Adrenal gland (tissue), 12 donors: Measurements from ENCODE around the gene SNTB2. TPM values are rescaled to one million over a fixed set of nuclear protein-coding genes. Genes with fewer than 3 reads are reported as not detected.

Experiments used
- DNase-seq, 7 donors: peaks; one replicate each; pipeline ENCODE4 v3.0.0-alpha.2; 2019 to 2020
- H3K27ac ChIP-seq, 5 donors: fragments of 200-600 bp; sonication (generic) in 4 of 5; 1 replicate in 3 of 5; 2 replicates in 2 of 5; pipeline versions ENCODE4 v1.5.1 to v1.8.0; 2016 to 2020; ENCODE audit warnings: mild to moderate bottlenecking in 1 of 5
- H3K27me3 ChIP-seq: fragments of 200-600 bp; 2 replicates; pipeline ENCODE4 v1.8.0; 2021
- H3K36me3 ChIP-seq, 2 donors: fragments of 200-600 bp; replicated peaks in 1 of 2; 1 replicate in 1 of 2; 2 replicates in 1 of 2; pipeline versions ENCODE4 v1.5.1 to v1.8.0; 2018 to 2022
- H3K4me1 ChIP-seq, 2 donors: fragments of 200-600 bp; replicated peaks in 1 of 2; 1 replicate in 1 of 2; 2 replicates in 1 of 2; pipeline versions ENCODE4 v1.5.1 to v1.8.0; 2018 to 2021
- H3K4me3 ChIP-seq, 4 donors: fragments of 200-600 bp; sonication (generic) in 3 of 4; one replicate each; pipeline ENCODE4 v1.5.1; 2016 to 2018
- H3K9me3 ChIP-seq, 3 donors: fragments of 200-600 bp; sonication (generic) in 1 of 3; replicated peaks in 1 of 3; 1 replicate in 2 of 3; 2 replicates in 1 of 3; pipeline versions ENCODE4 v1.5.1 to v1.8.0; 2016 to 2021
- POLR2A ChIP-seq, 2 donors: fragments of 450-650 bp; IDR thresholded peaks; one replicate each; pipeline ENCODE4 v1.6.1; 2017; ENCODE audit warnings: antibody characterized with exemption in 2 of 2, mild to moderate bottlenecking in 2 of 2, moderate library complexity in 1 of 2
- WGBS, 4 donors: extraction: QIAGEN DNeasy Blood & Tissue Kit in 2 of 4; methylation state at CpG; one replicate each; pipeline versions ENCODE4 v1.1.5 to v1.1.7; 2013 to 2017; 5-methylcytosine and 5-hydroxymethylcytosine counted together
- intact Hi-C, 2 donors: fragments of 100-400 bp; cut with DNase I; formaldehyde crosslinking; loops; one replicate each; pipeline versions ENCODE4 v1.14.1 to v1.15.0; 2022 to 2023
- polyA plus RNA-seq, 3 donors: library from polyadenylated mRNA; stranded (reverse); fragments of 200-250 nt in 2 of 3; fragments of 350-450 nt in 1 of 3; fragmentation: Illumina TruSeq in 1 of 3; extraction: RNeasy Lipid Tissue Mini Kit (QIAGEN cat#74804) in 1 of 3; gene quantifications; one replicate each; pipeline ENCODE4 v1.2.3, GENCODE V29; 2013 to 2014
- total RNA-seq, 9 donors: library from RNA; depleted of rRNA in 4 of 9; stranded (reverse); fragments of >200 nt in 4 of 9; fragments of 120-200 nt in 1 of 9; fragmentation: NEBNext Ultra II Directional in 1 of 9; extraction: Animal tissue kit (Norgen Biotek cat#: 25700) in 1 of 9; gene quantifications; one replicate each; pipeline versions ENCODE4 v1.1.0 to v1.2.4, GENCODE V29; 2013 to 2023
- TF ChIP-seq, protein P1 (sequence below), 6 experiments: fragments of 450-650 bp in 4 of 6; fragments of 200-600 bp in 2 of 6; sonication (generic) in 1 of 6; IDR thresholded peaks; 1 replicate in 5 of 6; 2 replicates in 1 of 6; pipeline versions ENCODE4 v1.5.1 to v1.8.0; 2016 to 2021; ENCODE audit warnings: antibody characterized with exemption in 6 of 6, mild to moderate bottlenecking in 2 of 6, moderate library complexity in 1 of 6
- donor health status: healthy with polysubstance abuse.
- donor health status: Bipolar disorder and iron deficiency.
- donor health status: DM: yes; HTN: yes; CAD: no.
- donor health status: DM: no; HTN: no; CAD: no.
- donor health status: DM: no; HTN: no; CAD: no.
- donor health status: DM: yes; HTN: yes; CAD: no.

SNTB2 gene
- total and polyA plus RNA-seq, 12 donors = 3.6 to 52.7 (median 32.9) TPM

DNA sequence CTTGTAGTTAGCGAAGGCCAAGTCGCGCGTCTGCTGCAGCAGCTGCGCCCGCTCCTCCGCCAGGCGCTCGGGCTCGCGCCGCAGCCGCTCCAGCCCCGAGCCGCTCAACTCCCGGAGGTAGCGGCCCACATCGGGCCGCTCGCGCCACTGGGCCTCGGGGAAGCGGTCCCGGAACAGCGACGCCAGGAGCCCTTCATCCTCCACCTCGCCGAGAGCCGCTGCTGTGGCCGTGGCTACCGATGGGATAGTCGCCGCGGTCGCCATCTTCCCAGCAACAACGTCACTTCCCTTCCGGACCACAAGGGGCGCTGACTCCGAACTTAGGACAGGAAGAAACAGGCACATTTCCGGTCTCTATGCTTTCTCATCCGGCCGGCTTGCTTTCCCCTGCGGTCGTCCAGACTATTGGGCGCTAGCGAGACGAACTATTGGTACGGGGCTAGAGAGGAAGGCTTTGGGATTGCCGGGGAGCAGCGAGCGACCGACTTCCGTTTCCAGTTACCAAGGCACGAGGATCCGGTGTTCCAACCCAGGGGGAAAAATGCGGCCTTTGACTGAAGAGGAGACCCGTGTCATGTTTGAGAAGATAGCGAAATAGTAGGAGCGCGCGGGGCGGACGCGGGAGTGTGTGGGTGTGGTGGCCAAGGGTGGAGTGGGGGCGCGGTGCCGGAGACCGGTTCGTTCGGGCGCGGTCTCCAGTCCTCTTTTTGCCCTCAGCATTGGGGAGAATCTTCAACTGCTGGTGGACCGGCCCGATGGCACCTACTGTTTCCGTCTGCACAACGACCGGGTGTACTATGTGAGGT, 152.5 kb downstream of the SNTB2 start, which contains the start of the genes COG8 and NIP7:
Gene COG8, minus strand, starts transcription at position 276 of the 806 bp plus-strand sequence. Its CDS starts 12 bp downstream, at position 264.
Gene NIP7, plus strand, starts transcription at position 484 of the 806 bp plus-strand sequence. Its CDS starts 58 bp downstream, at position 542.
- Histone ChIP-seq H3K36me3 (peaks cover 0 to 45% of the 10 kb centered on the region in 2 donors), H3K4me3 (peak within 1 kb of the TSS; percentile 43 to 78 (median 62)), H3K4me1 (peaks cover 12 to 30% of the 10 kb centered on the region in 2 donors), H3K27ac (peak within 1 kb of the TSS; percentile 70 to 94 (median 90)), H3K27me3 (no peaks in the 10 kb centered on the region), H3K9me3 (no peaks in the 10 kb centered on the region)
- 0% methylated on average over 29 to 77 of the region's 77 CpGs for WGBS, 4 donors
- peak in 1 of 2 donors; percentile 88 for TF ChIP-seq POLR2A (IDR thresholded peaks at IDR 0.05)
- TF ChIP-seq, protein P1, sequence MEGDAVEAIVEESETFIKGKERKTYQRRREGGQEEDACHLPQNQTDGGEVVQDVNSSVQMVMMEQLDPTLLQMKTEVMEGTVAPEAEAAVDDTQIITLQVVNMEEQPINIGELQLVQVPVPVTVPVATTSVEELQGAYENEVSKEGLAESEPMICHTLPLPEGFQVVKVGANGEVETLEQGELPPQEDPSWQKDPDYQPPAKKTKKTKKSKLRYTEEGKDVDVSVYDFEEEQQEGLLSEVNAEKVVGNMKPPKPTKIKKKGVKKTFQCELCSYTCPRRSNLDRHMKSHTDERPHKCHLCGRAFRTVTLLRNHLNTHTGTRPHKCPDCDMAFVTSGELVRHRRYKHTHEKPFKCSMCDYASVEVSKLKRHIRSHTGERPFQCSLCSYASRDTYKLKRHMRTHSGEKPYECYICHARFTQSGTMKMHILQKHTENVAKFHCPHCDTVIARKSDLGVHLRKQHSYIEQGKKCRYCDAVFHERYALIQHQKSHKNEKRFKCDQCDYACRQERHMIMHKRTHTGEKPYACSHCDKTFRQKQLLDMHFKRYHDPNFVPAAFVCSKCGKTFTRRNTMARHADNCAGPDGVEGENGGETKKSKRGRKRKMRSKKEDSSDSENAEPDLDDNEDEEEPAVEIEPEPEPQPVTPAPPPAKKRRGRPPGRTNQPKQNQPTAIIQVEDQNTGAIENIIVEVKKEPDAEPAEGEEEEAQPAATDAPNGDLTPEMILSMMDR (IDR thresholded peaks at IDR 0.05) = peak; percentile 76 to 88 (median 84)
- peak; percentile 94 to 99 (median 98) for DNase-seq
- intact Hi-C loops = no loop called here

DNA sequence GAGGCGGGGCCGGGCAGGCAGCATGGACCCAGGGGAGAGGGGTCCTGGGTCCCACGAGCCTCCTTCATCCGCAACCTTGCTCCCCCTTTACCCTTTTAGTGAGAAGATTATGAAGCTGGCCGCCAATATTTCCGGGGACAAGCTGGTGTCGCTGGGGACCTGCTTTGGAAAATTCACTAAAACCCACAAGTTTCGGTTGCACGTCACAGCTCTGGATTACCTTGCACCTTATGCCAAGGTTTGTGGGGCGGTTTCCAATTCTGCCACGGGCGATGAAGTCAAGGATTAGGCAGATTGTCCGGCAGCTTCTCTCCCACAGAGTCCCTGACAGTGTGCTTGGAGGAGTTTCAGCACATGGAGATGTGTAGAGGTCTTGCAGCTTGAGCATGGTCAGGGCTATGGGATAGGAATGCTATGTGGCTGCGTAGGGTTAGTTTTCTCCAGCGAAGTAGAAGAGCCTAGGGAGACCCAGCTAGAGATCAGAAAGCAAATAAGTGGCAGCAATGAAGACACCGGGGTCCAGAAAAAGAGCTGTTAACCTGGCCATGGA, 153.2 kb downstream of the SNTB2 start:
- DNase-seq = no peak
- H3K27me3 ChIP-seq = no peaks in the 10 kb centered on the region
- WGBS, 4 donors = 4 to 7% (median 6%) methylated on average over 13 to 16 of the region's 16 CpGs
- TF ChIP-seq POLR2A (IDR thresholded peaks at IDR 0.05) = no peak
- TF ChIP-seq, protein P1 (IDR thresholded peaks at IDR 0.05) = no peak
- peak overlapping the region; percentile 42 to 78 (median 62) for H3K4me3 ChIP-seq
- H3K27ac ChIP-seq = peak overlapping the region; percentile 70 to 94 (median 90)
- intact Hi-C loops = no loop called here
- peaks cover 0 to 38% of the 10 kb centered on the region in 2 donors for H3K36me3 ChIP-seq
- peaks cover 12 to 30% of the 10 kb centered on the region in 2 donors for H3K4me1 ChIP-seq
- H3K9me3 ChIP-seq = no peaks in the 10 kb centered on the region

DNA sequence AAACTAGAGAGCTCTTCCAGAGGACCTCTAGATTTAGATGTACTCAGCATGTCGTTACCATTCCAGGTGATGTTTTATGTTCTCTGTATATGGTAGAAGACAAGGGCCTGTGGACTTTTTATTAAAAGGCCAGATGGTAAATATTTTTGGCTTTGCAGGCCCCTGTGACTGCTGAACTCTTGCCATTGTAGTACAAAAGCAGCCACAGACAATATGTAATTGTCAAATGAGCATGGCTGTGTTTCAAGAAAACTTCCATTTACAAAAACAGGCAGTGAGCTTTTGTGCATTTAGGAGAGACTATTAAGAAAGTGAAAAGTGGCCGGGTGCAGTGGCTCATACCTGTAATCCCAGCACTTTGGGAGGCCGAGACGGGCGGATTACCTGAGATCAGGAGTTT, 157.2 kb downstream of the SNTB2 start:
- Histone ChIP-seq H3K9me3 (no peaks in the 10 kb centered on the region), H3K4me3 (no peak overlapping the region), H3K27ac (no peak overlapping the region), H3K36me3 (peaks cover 0 to 26% of the 10 kb centered on the region in 2 donors), H3K4me1 (peaks cover 5 to 11% of the 10 kb centered on the region in 2 donors), H3K27me3 (no peaks in the 10 kb centered on the region)
- intact Hi-C loops = no loop called here
- DNase-seq = no peak
- TF ChIP-seq POLR2A (IDR thresholded peaks at IDR 0.05) = no peak
- TF ChIP-seq, protein P1 (IDR thresholded peaks at IDR 0.05) = no peak
- 92 to 96% (median 95%) methylated on average over 5 of the region's 5 CpGs for WGBS, 4 donors

DNA sequence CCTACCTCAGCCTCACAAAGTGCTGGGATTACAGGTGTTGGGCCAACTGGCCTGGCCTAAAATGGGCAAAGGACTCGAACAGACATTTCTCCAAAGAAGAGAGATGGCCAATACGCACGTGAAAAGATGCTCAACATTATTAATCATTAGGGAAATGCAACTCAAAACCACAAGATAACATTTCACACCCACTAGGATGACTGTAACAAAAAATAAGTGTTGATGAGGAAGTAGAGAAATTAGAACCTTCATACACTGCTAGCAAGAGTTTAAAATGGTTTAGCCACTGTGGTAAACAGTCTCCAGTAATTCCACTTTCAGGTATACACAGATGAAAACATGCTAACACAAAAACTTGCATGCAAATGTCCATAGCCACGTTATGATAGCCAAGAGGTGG, 159.0 kb downstream of the SNTB2 start:
- Histone ChIP-seq H3K27ac (no peak overlapping the region), H3K27me3 (no peaks in the 10 kb centered on the region), H3K9me3 (no peaks in the 10 kb centered on the region), H3K4me3 (no peak overlapping the region), H3K36me3 (peaks cover 0 to 32% of the 10 kb centered on the region in 2 donors), H3K4me1 (peaks cover 0 to 3% of the 10 kb centered on the region in 2 donors)
- 69 to 83% (median 80%) methylated on average over 4 of the region's 4 CpGs for WGBS, 4 donors
- intact Hi-C loops = no loop called here
- TF ChIP-seq POLR2A (IDR thresholded peaks at IDR 0.05) = no peak
- TF ChIP-seq, protein P1 (IDR thresholded peaks at IDR 0.05) = no peak
- no peak for DNase-seq
